HFFc6 (cell line): Measurements from ENCODE around the gene UBE2E2. TPM values are rescaled to one million over a fixed set of nuclear protein-coding genes. Genes with fewer than 3 reads are reported as not detected.
A peak's percentile ranks its signal among the peaks of the same experiment; 100 is the strongest.

Experiments
- DNase-seq: peaks from one replicate; pipeline ENCODE4 v3.0.0-alpha.2; 2018
- H3K27ac Mint-ChIP-seq: 2 replicates; pipeline ENCODE4 v1.8.0; 2020; ENCODE audit warnings: mild to moderate bottlenecking, mixed read lengths
- H3K27me3 Mint-ChIP-seq: 2 replicates; pipeline ENCODE4 v1.8.0; 2021; ENCODE audit warnings: mild to moderate bottlenecking, moderate library complexity, mixed read lengths; ENCODE audit not compliant: insufficient read depth
- H3K36me3 Mint-ChIP-seq: 2 replicates; pipeline ENCODE4 v1.8.0; 2021; ENCODE audit warnings: low read depth, mixed read lengths
- H3K4me1 Mint-ChIP-seq: 2 replicates; pipeline ENCODE4 v1.8.0; 2020; ENCODE audit warnings: low read depth, mixed read lengths
- H3K4me3 Mint-ChIP-seq: 2 replicates; pipeline ENCODE4 v1.8.0; 2020; ENCODE audit warnings: mild to moderate bottlenecking, moderate library complexity, mixed read lengths
- H3K9me3 Mint-ChIP-seq: 2 replicates; pipeline ENCODE4 v1.8.0; 2020; ENCODE audit warnings: mild to moderate bottlenecking, mixed read lengths
- CTCF ChIP-seq: fragments of 200-600 bp; sonication (generic); IDR thresholded peaks from 2 replicates; pipeline ENCODE4 v1.5.0; 2021; ENCODE audit warnings: antibody characterized with exemption, mild to moderate bottlenecking
- total RNA-seq, 6 experiments: library from RNA; stranded (reverse); fragmentation: NEBNext Ultra II Directional; extraction: Animal tissue kit (Norgen Biotek cat#: 25700); gene quantifications; 2 replicates in 1 of 6; 3 replicates in 5 of 6; pipeline ENCODE4 v1.2.3, GENCODE V29; 2021

UBE2E2 gene
- total RNA-seq, 6 experiments from 2014 or later: 38.2 to 53.0 (median 47.2) TPM

GRCh38 chr3:23302271-23302670 is 99.1 kb downstream of the UBE2E2 start:
- Mint-ChIP-seq H3K27ac (no peak overlapping the region), H3K4me1 (peaks cover 24% of the 10 kb centered on the region), H3K4me3 (no peak overlapping the region), H3K36me3 (peaks cover 19% of the 10 kb centered on the region), H3K9me3 (no peaks in the 10 kb centered on the region; the same call in 1 of the 2 replicates), H3K27me3 (peaks cover 2% of the 10 kb centered on the region; the same call in 1 of the 2 replicates)
- DNase-seq: peak; percentile 8
- no peak for TF ChIP-seq CTCF

GRCh38 chr3:23303601-23304217 is 100.6 kb downstream of the UBE2E2 start:
- H3K36me3 Mint-ChIP-seq: peaks cover 19% of the 10 kb centered on the region
- no peak for TF ChIP-seq CTCF
- peaks cover 25% of the 10 kb centered on the region for H3K4me1 Mint-ChIP-seq
- H3K4me3 Mint-ChIP-seq: no peak overlapping the region
- H3K27me3 Mint-ChIP-seq: peaks cover 2% of the 10 kb centered on the region; the same call in 1 of the 2 replicates
- H3K27ac Mint-ChIP-seq: no peak overlapping the region
- no peak for DNase-seq
- no peaks in the 10 kb centered on the region; the same call in 1 of the 2 replicates for H3K9me3 Mint-ChIP-seq

GRCh38 chr3:23304424-23304823 is 101.3 kb downstream of the UBE2E2 start:
- peak; percentile 11 for DNase-seq
- Mint-ChIP-seq H3K4me3 (no peak overlapping the region), H3K9me3 (no peaks in the 10 kb centered on the region; the same call in 1 of the 2 replicates), H3K4me1 (peaks cover 31% of the 10 kb centered on the region), H3K36me3 (peaks cover 17% of the 10 kb centered on the region), H3K27me3 (peaks cover 2% of the 10 kb centered on the region; the same call in 1 of the 2 replicates), H3K27ac (no peak overlapping the region)
- no peak for TF ChIP-seq CTCF

GRCh38 chr3:23308986-23309625 is 106.0 kb downstream of the UBE2E2 start:
- H3K4me1 Mint-ChIP-seq: peaks cover 31% of the 10 kb centered on the region
- H3K4me3 Mint-ChIP-seq: no peak overlapping the region
- no peaks in the 10 kb centered on the region for H3K9me3 Mint-ChIP-seq
- H3K27me3 Mint-ChIP-seq: no peaks in the 10 kb centered on the region; the same call in 1 of the 2 replicates
- H3K27ac Mint-ChIP-seq: no peak overlapping the region
- no peak for TF ChIP-seq CTCF
- H3K36me3 Mint-ChIP-seq: peaks cover 10% of the 10 kb centered on the region
- DNase-seq: no peak

- H3K27ac Mint-ChIP-seq: no peak overlapping the region
- H3K27me3 Mint-ChIP-seq: no peaks in the 10 kb centered on the region; the same call in 1 of the 2 replicates
- H3K9me3 Mint-ChIP-seq: no peaks in the 10 kb centered on the region
- H3K4me1 Mint-ChIP-seq: peaks cover 42% of the 10 kb centered on the region
- peaks cover 16% of the 10 kb centered on the region for H3K36me3 Mint-ChIP-seq
- TF ChIP-seq CTCF: no peak
- DNase-seq: no peak
- no peak overlapping the region for H3K4me3 Mint-ChIP-seq
Measured at GRCh38 chr3:23312866-23313265, 109.7 kb downstream of the UBE2E2 start.
